A204.1 (cell line): ENCODE data around the gene CHRNA3.

ENCODE experiments used
- FAIRE-seq: peaks from 2 replicates; lab custom pipeline; 2012; peaks lifted over from hg19 to GRCh38; lab: Jason Lieb, UNC

The CHRNA3 gene

GRCh38 chr15:78635346-78635745 lies 14.6 kb upstream of the CHRNA3 start:
- FAIRE-seq, result no peak

DNA sequence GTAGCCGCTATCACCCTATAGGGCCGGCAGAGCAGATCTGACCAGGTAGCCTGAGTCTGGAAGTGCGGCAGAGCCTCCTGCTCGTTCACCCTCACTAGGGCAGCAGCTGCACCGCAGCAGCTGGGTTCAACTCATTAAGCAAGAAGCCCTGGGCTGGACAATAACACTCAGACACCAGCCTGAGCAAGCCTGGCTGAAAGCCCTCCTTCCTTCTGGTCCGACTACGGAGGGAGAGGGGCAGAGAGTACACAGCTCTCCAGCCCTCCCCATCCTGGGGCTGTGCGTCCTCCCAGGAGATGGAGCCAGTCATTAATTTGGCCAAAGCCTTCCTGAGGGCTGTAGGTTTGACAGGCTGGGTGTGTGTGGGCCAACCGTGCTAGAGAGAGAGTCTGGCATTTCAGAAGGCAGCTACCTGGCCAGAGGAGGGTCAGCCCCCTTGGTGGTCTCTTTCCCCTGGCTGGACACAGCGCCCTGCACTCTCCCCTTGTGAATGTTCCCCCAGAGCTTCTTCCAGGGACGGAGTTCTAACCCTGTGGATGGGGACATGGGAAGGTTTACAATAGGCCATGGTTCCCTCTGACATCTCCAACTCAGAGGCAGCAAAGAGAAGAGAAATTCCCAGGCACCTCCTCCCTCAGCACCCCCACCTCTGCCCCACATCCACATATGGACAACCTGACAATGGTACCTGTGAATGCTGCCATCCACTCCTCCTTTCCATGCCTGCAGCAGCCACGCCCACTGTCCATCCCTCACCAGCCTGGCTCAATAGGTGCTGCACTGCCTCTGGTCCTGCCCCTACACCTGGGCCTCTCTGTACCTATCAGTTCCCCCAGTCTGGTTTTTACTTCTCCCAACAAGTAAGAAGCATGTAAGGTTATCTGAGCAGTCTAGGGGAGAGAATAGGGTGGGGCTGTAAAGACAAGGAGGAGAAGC lies 13.7 kb upstream of the CHRNA3 start:
- FAIRE-seq, result no peak

DNA sequence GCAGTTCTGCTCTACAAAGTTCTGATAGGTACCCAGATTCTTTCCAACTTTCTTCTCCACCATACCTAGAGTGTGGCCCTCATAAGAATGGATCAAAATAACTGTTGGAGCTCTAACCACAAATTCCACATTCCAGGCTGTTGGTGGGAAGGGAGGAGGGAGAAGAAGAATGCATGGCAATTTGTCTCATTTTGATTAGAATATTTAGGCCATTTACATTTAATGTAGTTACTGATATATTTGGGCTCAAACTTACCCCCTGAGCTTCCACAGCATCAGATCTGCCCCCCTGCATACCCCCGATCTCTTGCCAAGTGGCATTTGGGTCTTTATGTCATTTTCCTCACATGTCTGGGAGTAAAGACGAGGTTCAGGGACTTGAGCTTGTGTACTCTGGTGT lies 12.6 kb upstream of the CHRNA3 start:
- FAIRE-seq, result no peak

DNA sequence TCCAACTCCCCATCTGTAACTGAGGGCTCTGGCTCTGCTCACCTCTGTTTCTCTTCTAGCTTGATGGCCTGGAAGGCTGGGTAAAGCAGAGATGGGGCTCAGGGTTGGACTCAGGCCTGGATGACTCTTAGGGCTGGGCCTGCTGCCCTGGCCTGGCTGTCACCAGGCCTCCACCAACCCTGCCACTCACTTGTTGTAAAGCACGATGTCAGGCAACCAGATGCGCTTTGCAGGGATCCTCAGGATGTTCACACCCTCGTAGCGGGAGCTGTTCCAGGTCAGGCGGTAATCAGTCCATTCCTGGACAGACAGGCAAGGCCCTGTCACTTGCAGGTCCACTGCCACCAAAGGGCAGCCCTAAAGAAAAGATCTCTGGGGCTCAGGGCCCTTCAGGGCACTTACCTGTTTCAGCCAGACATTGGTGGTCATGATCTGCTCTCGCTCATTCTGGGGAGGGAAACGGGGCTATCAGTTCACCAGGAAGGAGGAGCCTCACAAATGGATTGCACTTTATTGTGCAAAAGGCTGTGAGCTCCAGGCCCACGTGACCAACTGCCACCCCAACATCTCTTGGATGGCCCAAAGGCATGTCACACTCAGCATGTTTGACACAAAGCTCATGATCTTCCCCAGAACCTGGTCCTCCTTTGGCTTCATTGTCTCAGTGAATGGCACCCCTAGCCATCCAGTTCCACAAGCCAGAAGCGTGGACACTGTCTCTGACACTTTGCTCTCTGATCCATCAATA lies 10.3 kb upstream of the CHRNA3 start:
- no peak for FAIRE-seq

DNA sequence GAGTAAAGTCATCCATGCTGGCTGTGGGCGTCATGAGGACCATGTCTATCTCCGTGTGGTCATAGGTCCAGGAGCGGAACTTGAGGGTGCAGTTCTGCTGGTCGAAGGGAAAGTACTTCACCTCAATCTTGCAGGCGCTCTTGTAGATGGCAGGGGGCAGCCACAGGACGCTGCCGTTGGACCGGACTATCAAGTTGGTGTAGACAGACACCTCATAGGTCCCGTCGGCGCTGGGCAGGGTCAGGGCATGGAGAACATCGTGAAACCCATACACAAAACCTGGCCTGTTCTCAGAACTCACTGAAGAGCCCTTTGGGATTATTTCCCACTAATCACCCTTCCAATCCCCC lies 8.9 kb upstream of the CHRNA3 start:
- no peak for FAIRE-seq

- no peak for FAIRE-seq
Measured at GRCh38 chr15:78629031-78629715, 8.4 kb upstream of the CHRNA3 start.

DNA sequence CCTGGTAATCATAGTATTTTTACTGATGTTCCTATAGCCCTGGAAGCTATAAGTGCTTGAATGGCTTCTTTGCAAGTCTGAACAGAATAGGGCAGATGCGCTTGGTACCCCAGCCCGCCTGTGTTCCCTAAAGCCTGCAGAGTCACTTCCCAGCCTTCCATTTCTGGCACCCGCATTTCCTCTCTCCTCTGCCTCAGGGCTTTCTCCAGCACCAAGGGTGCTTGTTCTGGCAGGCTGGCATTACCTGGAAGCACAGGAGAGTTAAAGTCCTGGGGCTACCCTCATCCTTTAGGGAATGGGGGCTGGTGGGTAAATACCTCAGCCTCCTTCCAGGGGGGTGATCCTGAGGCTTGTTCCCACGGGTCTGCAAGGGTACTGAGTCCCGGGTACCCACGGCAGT lies 7.4 kb upstream of the CHRNA3 start:
- FAIRE-seq, result no peak

DNA sequence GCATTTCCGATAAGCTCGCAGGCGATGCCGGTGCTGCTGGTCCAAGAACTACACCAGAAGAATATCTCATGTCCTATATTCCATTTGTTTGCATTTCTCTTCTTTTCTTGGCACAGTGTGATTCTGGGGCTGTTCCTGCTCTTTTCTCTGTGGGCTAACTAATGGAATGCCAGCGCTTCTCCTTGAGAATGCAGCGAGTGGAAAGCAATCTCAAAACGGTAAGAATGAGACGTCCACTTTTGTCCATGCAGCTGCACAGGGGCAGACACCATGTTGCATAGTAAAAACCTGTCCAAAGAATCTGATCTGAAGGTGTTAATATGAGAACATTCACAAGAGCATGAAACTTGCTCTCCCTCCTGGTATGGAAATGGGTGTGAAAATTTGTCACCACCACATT lies 6.6 kb upstream of the CHRNA3 start:
- FAIRE-seq, result no peak

- no peak for FAIRE-seq
Measured at GRCh38 chr15:78626381-78626995, 5.7 kb upstream of the CHRNA3 start.

- no peak for FAIRE-seq
Measured at GRCh38 chr15:78625606-78626280, 4.9 kb upstream of the CHRNA3 start.

DNA sequence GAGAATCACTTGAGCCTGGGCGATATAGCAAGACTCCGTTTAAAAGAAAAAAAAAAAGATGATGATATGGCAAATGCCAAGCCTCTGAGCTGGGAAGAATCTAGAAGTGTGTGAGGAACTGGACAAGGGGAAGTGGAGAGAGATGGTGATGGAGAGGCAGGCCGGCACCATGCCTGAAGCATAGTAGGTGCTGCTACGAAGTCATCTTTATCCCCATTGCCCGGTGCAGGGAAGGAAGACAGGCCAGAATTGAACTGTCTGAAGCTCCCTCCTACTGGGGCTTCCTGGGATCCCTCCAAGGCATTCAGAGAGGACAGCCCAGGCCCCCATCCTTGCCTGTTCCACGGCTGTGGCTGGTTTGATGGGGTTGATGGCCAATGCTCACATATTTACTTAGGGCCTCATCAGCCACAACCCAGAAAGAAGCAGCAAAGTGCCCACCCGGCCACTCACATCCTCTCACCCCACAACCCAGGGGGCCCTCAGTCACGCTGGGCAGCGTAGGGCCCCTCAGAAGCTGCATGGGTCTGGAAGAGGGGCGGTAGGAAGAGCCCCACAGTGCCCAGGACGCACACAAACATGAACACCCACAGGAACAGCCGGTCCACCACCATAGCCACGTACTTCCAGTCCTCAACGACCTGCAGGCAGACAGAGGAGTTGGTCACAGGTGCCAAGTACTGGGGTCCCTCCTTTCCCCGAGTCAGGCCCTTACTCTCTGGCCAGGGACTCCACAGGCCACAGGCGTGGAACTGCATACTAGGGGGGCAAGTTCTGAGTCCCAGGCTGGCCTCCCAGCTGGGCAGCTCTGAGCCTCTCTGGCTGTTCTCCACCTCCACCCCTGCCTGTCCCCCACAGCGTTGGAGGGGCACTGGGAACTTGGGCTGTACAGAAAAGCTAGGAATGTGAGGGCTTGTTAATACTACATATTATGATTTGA lies 4.1 kb upstream of the CHRNA3 start:
- no peak for FAIRE-seq

GRCh38 chr15:78623786-78624497 lies 3.1 kb upstream of the CHRNA3 start:
- FAIRE-seq, result no peak

GRCh38 chr15:78621810-78622402 lies 1.1 kb upstream of the CHRNA3 start:
- FAIRE-seq, result no peak

- FAIRE-seq, result no peak
Measured at GRCh38 chr15:78620021-78620526, 722 bp downstream of the CHRNA3 start.

- no peak for FAIRE-seq
Measured at GRCh38 chr15:78619022-78619950, 1.5 kb downstream of the CHRNA3 start.

GRCh38 chr15:78618490-78618934 lies 2.3 kb downstream of the CHRNA3 start:
- peak; percentile 95 for FAIRE-seq

- no peak for FAIRE-seq
Measured at GRCh38 chr15:78618064-78618463, 2.7 kb downstream of the CHRNA3 start.

DNA sequence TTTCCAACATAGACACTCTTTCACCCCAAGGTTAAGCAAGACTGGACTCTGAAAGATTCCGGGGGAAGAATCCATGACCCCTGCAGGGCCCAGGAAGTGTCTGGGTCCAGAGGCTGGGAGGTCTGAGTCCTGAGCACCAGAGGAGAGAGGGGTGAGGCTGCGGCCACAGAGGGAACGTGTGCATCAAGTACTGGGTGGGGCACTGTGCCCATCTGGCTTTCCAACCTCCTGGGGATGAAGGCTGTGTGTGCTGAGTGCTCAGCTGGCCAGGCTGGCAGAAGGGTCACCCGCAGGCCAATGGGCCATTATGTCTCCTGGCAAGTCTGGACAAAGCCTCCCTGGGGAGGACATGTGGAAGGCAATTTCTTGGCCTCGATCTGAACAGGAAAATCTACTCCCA lies 3.3 kb downstream of the CHRNA3 start:
- no peak for FAIRE-seq
